ENCODE results near the gene ZNF22.
"Not testable (repeated sequence)": the region's sequence is repeated elsewhere in the genome, so short reads cannot be mapped to it uniquely, and the experiment has no call there.

ZNF22 gene

GRCh38 chr10:44991571-44991970, 9.2 kb upstream of the ZNF22 start:
- DNase-seq (ENCODE audit: low spot score) = no peak

- DNase-seq (ENCODE audit: low spot score) = no peak
Measured at GRCh38 chr10:44992070-44992731, 8.5 kb upstream of the ZNF22 start.

- DNase-seq (ENCODE audit: low spot score) = no peak
Measured at GRCh38 chr10:44992732-44993225, 7.9 kb upstream of the ZNF22 start.

- DNase-seq (ENCODE audit: low spot score) = no peak
Measured at GRCh38 chr10:44993226-44993921, 7.3 kb upstream of the ZNF22 start.

GRCh38 chr10:44993922-44994751, 6.6 kb upstream of the ZNF22 start:
- no peak for DNase-seq (ENCODE audit: low spot score)

- no peak for DNase-seq (ENCODE audit: low spot score)
Measured at GRCh38 chr10:44994752-44995530, 5.8 kb upstream of the ZNF22 start.

GRCh38 chr10:44995581-44995913, 5.2 kb upstream of the ZNF22 start:
- no peak for DNase-seq (ENCODE audit: low spot score)

GRCh38 chr10:44995914-44996669, 4.6 kb upstream of the ZNF22 start:
- DNase-seq (ENCODE audit: low spot score) = no peak

GRCh38 chr10:44997105-44997748, 3.5 kb upstream of the ZNF22 start:
- no peak for DNase-seq (ENCODE audit: low spot score)

GRCh38 chr10:44998146-44998631, 2.5 kb upstream of the ZNF22 start:
- DNase-seq (ENCODE audit: low spot score) = no peak

GRCh38 chr10:45000138-45000751, 478 bp upstream of the ZNF22 start:
- DNase-seq (ENCODE audit: low spot score) = no peak

- peak; percentile 44 for DNase-seq (ENCODE audit: low spot score)
Measured at GRCh38 chr10:45001381-45002148, 842 bp downstream of the ZNF22 start.

- DNase-seq (ENCODE audit: low spot score) = no peak
Measured at GRCh38 chr10:45003432-45004000, 2.8 kb downstream of the ZNF22 start.

GRCh38 chr10:45004661-45005060, 3.9 kb downstream of the ZNF22 start:
- DNase-seq (ENCODE audit: low spot score) = no peak

- no peak for DNase-seq (ENCODE audit: low spot score)
Measured at GRCh38 chr10:45005284-45005683, 4.6 kb downstream of the ZNF22 start.

GRCh38 chr10:45006276-45007030, 5.7 kb downstream of the ZNF22 start:
- no peak for DNase-seq (ENCODE audit: low spot score)

GRCh38 chr10:45008524-45009161, 7.9 kb downstream of the ZNF22 start:
- DNase-seq (ENCODE audit: low spot score) = peak; percentile 68

- not testable (repeated sequence) for DNase-seq (ENCODE audit: low spot score)
Measured at GRCh38 chr10:45014557-45014956, 13.8 kb downstream of the ZNF22 start.
